Glomerular visceral epithelial cell (primary cell): ENCODE measurements around the gene C19orf85.
"Not testable (repeated sequence)": the region's sequence is repeated elsewhere in the genome, so short reads cannot be mapped to it uniquely, and the experiment has no call there.

Experiments used
- DNase-seq: peaks from one replicate; pipeline ENCODE4 v3.0.0-alpha.2; 2016; ENCODE audit errors: extremely low spot score

The C19orf85 gene

GRCh38 chr19:55440411-55441105 lies 24.0 kb downstream of the C19orf85 start:
- no peak for DNase-seq

GRCh38 chr19:55439052-55439451 lies 25.5 kb downstream of the C19orf85 start:
- DNase-seq, result no peak

- peak; percentile 68 for DNase-seq
These were observed 27.1 kb downstream of the C19orf85 start for GRCh38 chr19:55437410-55437809.

- no peak for DNase-seq
These were observed 27.7 kb downstream of the C19orf85 start for GRCh38 chr19:55436847-55437246.

- DNase-seq, result no peak
These were observed 29.5 kb downstream of the C19orf85 start for GRCh38 chr19:55435020-55435419.

GRCh38 chr19:55434356-55434919 lies 30.1 kb downstream of the C19orf85 start:
- DNase-seq, result no peak

- no peak for DNase-seq
These were observed 31.3 kb downstream of the C19orf85 start for GRCh38 chr19:55433292-55433691.

GRCh38 chr19:55432241-55432959 lies 32.2 kb downstream of the C19orf85 start:
- no peak for DNase-seq

- no peak for DNase-seq
These were observed 33.4 kb downstream of the C19orf85 start for GRCh38 chr19:55431183-55431582.

GRCh38 chr19:55426042-55426441 lies 38.5 kb downstream of the C19orf85 start:
- no peak for DNase-seq

GRCh38 chr19:55424518-55424917 lies 40.0 kb downstream of the C19orf85 start:
- DNase-seq, result no peak

GRCh38 chr19:55423225-55424005 lies 41.1 kb downstream of the C19orf85 start:
- DNase-seq, result no peak

GRCh38 chr19:55421281-55421680 lies 43.3 kb downstream of the C19orf85 start:
- not testable (repeated sequence) for DNase-seq

- DNase-seq, result no peak
These were observed 44.8 kb downstream of the C19orf85 start for GRCh38 chr19:55419624-55420236.

- DNase-seq, result no peak
These were observed 45.4 kb downstream of the C19orf85 start for GRCh38 chr19:55419103-55419502.

GRCh38 chr19:55418185-55418584 lies 46.4 kb downstream of the C19orf85 start:
- DNase-seq, result peak; percentile 80
